HG02571 (cell line): ENCODE data around the gene SHISA6.

Source experiments
- ATAC-seq: cut with Tn5 transposase; IDR thresholded peaks from one replicate; pipeline ENCODE4 v1.9.1; 2021; ENCODE audit warnings: mild to moderate bottlenecking, moderate library complexity; ENCODE audit not compliant: unreplicated experiment

SHISA6 gene

DNA sequence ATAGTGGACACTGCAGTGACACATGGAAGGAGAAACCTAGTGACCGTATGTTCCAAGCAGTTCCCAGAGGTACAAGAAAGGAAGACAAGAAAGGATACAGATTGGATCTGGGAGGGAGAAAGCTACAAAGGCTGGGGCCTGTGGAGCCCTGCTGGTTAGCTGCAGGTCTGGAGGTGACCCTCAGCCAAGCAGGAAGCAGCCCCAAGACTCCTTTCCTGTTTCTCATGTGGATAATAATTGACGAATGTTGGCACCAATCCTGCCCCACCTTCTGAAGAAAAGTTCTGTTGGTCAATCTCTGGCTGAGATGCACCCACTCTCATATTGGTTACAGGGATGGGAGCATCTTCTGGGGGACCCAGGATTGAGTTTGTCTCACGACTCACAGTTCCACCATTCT, 99.8 kb downstream of the SHISA6 start:
- ATAC-seq = no peak

DNA sequence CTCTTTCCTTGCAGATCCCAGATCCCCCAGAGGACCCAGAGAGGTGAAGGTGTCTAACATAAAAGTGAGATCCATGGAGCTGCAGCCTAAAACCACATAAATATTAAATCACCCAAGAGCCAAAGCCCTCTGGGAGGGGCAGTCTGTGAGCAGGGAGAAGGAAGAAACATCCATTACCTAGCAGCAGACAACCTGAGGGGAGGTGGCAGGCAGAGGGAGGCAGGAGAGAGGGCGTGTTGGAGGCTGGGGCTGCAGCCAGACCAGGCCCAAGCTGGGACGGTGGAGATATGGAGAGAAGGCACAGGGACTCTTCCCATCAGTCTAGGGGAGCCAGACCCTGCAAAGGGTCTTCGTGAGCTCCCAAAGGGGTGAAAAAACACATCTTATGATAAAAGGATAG, 101.1 kb downstream of the SHISA6 start:
- no peak for ATAC-seq

GRCh38 chr17:11349106-11349505, 108.1 kb downstream of the SHISA6 start:
- no peak for ATAC-seq

- no peak for ATAC-seq
Measured at GRCh38 chr17:11351479-11351878, 110.5 kb downstream of the SHISA6 start.

DNA sequence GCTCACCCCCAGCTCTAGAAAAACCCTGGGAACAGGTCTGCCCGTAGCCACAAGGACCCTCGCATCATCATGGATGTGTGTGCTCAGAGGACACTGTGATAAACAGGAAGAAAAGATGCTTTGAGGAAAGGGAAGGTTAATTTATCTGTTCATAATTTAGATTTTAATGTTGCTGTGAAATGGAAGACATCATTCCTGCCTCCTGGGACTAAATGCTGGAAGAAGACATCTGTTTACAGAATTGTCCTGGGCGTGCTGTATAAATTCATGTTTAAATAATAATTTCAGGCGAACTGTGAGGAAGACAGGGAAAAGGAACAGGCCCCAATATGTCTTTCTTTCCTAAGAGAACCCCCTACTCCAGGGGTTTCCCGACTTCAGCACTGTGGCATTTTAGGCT, 112.6 kb downstream of the SHISA6 start:
- ATAC-seq = no peak

DNA sequence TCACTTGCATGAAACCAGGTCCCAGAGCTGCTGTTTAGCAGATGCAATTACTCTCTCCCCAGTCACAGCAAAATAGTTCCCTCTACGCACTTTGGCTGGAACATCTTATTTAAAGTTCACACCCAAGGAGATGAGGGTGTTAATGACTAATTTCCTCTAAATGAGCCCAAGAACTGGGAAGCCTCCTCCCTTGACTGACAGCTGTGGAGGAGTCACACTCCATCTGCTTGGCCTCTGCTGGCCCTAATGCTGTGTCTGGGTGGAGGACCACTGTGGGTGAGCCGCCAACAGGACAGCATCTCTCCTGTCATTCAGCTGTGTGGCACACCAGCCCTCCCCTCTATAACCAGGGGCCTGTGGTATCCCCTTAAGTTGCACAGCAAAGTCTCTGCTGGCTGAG, 115.4 kb downstream of the SHISA6 start:
- ATAC-seq = no peak

DNA sequence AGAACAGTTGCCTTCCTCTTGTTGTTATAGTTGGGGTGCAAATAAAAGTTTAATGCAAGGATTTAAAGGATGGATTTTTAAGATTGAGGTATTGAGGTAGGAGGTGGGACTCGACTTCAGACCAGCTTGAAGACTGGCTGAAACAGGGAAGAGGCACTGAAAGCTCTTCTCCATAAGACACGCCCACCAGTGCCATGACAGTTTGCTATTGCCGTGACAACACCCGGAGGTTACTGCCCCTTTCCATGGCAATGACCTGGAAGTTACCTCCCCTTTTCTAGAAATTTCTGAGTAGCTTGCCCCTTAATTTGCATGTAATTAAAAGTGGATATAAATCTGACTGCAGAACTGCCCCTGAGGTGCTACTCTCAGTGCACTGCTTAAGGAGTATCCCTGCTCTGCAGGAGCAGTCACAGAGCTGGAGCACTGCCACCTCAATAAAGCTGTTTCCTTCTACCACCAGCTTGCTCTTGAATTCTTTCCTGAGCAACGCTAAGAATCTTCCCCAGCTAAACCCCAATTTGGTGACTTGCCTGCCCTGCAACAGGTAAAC, 122.6 kb downstream of the SHISA6 start:
- ATAC-seq = no peak

DNA sequence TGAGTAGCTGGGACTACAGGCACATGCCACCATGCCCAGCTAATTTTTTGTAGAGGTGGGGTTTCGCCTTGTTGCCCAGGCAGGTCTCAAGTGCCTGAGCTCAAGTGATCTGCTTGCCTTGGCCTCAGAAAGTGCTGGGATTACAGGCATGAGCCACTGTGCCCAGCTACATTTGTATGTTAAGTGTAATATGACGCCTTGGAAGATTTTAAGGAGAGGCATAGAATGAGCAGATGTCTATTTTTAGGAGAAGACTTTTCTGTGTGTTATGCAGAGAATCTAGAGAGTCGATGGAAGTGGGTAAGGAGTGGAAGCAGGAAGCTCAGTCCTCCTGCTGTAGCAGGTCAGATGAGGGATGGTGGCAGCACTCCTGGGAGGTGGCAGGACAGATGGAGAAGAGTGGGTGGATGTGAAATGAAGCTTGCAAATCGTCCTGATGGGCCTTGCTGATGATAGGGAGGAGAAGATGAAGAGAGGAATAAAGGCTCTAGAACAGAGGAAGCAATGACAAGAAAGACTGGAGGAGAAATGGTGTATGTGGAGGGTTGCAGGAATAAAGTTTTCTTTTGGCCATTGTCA, 125.3 kb downstream of the SHISA6 start:
- ATAC-seq = no peak

- ATAC-seq = no peak
Measured at GRCh38 chr17:11369575-11369974, 128.6 kb downstream of the SHISA6 start.

DNA sequence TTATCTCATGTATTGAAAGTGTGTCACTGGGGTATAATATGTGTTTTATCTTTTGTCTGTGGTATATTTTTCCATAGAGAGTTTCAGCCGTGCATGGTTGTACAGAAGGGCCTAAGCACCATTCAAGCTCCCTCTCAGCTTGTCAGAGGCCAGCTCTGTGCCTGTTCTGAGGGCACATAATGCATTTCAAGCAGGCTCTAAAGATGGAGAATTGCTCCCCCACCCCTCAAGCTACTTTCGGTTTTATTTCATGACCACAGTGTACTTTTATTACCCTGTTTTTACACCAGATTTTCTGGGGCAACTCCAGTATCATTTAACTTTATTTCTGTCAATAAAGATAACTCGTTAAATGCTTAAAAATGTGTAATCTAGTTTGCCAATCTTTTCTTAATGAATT, 131.7 kb downstream of the SHISA6 start:
- no peak for ATAC-seq

- no peak for ATAC-seq
Measured at GRCh38 chr17:11378506-11378905, 137.5 kb downstream of the SHISA6 start.

DNA sequence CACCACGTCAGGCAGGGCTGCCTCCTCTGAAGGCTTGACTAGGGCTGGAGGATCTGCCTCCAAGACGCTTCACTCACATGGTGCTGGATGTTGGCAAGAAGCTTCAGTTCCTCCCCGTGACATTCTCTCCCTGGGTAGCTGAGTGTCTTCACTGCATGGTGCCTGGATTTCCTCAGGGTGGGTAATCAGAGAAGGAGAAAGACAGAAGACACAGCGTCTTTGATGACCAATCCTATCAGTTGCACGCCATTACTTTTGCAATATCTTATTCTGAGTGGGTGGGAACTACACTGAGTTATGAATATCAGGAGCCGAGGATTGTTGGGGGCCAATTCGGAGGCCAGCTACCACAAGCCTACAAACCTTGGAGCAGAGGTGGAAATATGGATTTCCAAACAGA, 139.7 kb downstream of the SHISA6 start:
- no peak for ATAC-seq

DNA sequence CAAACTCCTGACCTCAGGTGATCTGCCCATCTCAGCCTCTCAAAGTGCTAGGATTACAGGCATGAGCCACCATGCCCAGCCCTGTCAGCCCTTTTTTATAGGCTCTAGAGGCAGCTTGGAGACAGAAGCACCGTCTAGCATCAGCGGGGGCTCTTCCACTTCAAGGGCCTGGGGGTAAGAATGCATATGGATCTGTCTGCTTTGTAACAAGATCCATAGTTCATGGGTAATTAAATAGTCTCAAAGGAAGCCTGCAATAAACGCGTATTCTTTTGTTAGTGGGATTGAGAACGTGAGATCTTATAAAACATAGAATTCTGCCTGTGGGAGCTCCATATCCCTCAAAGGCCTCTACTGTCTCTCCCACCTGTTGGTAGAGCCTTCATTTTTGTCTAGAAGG, 142.1 kb downstream of the SHISA6 start:
- no peak for ATAC-seq

DNA sequence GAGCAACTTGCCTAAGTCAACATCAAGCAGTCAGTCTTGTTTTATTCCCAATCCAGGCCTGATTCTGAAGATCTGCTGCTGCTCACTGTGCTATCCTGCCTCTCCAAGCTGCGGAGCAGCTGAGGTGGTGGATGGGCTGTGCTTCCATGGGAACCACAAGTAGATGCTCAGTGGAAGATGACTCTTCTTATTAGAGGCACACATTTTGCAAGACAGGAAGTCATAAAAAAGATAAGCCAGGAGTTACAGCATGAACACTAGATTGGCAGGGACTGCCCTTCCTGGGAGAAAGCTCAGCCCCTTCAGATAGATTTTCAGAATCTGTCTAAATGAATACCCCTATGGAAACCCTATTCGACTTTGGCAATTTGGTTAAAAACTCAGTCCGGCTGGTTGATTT, 143.1 kb downstream of the SHISA6 start:
- no peak for ATAC-seq

DNA sequence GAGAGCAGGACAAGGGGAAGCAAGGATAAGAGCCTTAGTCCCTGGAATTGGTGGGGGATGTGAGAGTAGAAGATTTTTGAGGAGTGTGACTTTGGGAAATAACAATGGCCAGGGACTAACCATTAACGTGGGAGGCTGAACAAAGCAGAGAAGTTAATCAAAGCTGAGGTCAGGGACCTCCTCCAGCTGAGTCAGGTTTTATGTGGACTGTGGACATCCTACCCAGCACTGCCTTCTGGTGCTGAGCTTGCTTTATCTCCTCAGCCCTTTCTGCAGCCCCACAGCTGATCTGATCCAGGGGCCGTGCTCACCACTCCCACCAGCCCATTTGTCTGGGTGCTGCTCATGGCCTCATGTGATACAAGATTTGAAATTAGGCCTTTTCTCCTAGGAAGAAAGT, 146.6 kb downstream of the SHISA6 start:
- no peak for ATAC-seq

DNA sequence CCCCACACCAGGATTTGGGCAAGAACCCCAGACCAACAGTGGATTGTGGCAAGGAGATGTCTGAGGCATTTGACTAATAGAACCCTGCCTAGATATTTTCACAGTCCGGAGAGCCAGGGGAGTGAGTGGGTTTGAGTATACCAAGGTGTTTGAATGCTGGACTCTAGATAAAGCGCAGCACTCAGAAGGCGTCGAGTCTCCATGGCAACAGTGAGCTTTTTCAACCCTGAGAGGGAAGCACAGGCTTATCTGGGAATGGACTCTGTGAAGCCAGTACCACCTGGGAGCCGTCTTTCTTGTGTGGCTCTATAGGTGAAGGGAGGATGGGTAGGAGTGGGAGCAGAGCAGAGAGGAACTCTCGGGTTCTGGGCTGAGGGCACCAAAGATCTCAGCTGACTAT, 147.0 kb downstream of the SHISA6 start:
- ATAC-seq = no peak

GRCh38 chr17:11389583-11389982, 148.6 kb downstream of the SHISA6 start:
- ATAC-seq = no peak

GRCh38 chr17:11391134-11391533, 150.1 kb downstream of the SHISA6 start:
- ATAC-seq = no peak

- ATAC-seq = no peak
Measured at GRCh38 chr17:11404431-11405276, 163.6 kb downstream of the SHISA6 start.

GRCh38 chr17:11406716-11407115, 165.7 kb downstream of the SHISA6 start:
- ATAC-seq = no peak

- no peak for ATAC-seq
Measured at GRCh38 chr17:11412654-11413053, 171.6 kb downstream of the SHISA6 start.

DNA sequence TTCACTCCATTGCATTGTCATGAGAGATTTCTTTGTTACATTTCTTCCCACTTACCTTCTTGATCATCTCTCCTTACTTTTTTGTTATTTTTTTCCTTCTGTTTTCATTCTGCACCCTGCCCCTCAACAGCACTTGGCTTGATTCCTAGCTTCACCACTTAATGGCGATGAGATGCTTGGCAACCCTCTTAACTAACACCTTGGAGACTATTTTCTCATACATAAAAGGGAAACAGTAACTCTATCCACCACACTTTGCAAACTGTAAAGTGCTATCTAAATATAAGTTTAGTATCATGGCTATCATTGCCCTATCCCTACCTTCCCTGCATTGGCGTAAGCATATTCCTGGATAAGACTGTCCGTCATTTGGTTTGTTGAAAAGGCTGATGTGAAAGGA, 177.3 kb downstream of the SHISA6 start:
- ATAC-seq = no peak
